HUDEP-2 (cell line): ENCODE data around the gene LAYN.

Source experiments
- DNase-seq, 76 experiments: peaks; one replicate each; lab custom pipeline; 2025; ENCODE audit not compliant: unreplicated experiment in 76 of 76; lab: John Stamatoyannopoulos, UW

The LAYN gene

GRCh38 chr11:111540114-111540936 is at the start of gene LAYN:
Gene LAYN (plus strand): TSS chr11:111540720. CDS start chr11:111540844, 124 bp downstream.
- no peak for DNase-seq

DNA sequence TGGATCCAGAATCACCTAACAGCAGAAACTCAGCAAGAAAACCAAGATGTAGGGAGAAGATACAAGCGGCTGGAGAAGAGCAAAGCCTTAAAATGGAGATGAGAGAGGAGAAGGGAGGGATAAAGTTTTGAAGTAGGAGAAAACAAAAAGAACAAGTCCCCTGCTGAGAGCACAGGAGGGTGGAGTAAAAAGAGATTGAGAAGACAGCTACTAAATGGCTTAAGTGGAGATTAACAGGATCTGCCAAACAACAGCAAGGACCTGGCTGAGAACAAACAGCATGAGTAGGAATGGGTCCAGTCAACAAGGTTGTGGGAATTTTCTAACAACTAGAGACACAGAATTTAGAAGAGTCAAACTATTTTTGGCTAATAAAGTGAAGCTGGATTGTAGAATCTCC is 46.5 kb upstream of the LAYN start:
- DNase-seq: no peak

GRCh38 chr11:111499483-111499882 is 41.0 kb upstream of the LAYN start:
- no peak for DNase-seq

GRCh38 chr11:111500481-111500880 is 40.0 kb upstream of the LAYN start:
- no peak for DNase-seq

DNA sequence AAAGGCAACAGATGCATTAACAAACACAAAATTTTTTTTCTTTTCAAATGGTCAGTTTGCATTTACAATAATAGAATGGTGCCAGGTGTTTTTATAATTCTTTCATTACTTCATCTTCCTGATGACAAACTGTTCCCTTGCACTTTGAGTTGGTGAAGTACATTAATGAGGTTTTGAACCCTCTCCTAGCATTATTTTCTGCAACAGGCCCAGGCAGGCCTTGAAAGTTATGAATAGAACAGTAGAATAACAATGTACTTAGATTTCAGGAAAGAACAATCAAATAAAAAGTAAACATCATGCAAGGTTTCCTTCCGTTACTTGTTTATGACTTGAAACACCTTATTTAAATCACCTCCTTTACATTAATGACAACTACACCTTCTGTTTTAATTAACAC is 37.9 kb upstream of the LAYN start:
- DNase-seq: no peak

GRCh38 chr11:111510311-111510710 is 30.2 kb upstream of the LAYN start:
- DNase-seq: no peak

GRCh38 chr11:111512296-111513239 is 28.0 kb upstream of the LAYN start, which contains the start of gene BTG4:
Gene BTG4 (minus strand): TSS chr11:111512386. CDS start chr11:111498776, 13,610 bp downstream.
- DNase-seq: peak in 1 of 76 experiments; percentile 2

GRCh38 chr11:111513240-111513605 is 27.3 kb upstream of the LAYN start:
- no peak for DNase-seq

DNA sequence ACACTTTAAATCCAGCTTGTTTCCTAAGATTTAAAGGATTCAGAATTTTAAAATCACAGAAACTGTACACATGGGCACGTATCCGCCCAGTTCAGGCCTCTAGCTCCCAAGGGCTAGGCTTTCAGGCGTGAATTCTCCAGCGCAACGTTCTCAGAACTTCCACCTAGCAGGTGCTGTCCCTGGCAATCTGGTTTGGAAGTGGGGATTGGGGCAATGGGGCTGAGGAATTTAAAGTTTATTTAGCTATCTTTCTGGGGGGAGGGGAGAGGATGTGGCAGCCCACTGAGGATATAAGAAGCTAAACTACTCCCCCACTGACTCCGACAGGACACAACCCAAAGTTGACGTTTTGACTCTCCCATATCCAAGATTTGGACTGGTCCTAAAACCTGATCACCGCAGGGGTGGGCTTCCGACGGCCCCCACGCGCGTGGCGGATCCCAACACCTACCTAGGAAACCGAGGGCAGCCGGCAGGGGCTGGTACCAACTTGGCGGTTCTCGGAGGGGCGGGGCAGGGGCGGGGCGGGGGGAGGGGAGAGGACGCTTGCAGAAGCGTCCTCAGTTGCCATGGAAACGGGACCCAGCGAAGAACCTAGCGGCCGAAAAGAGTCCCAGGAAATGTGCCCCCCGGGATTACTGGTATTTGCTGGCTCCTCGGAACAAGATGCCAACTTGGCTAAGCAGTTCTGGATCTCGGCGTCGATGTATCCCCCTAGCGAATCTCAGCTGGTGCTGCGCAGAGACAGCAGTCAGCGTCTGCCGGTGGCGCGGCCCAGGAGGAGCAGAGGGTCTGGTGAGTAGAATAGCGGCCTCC is 26.1 kb upstream of the LAYN start, which contains the start of gene HOATZ:
HOATZ (plus strand) TSS at position 563 of the 816 bp plus-strand sequence; CDS start at position 570, 7 bp downstream.
- DNase-seq: peak in 5 of 76 experiments; percentile 5 to 13 (median 7)

GRCh38 chr11:111515591-111515990 is 24.9 kb upstream of the LAYN start:
- no peak for DNase-seq

DNA sequence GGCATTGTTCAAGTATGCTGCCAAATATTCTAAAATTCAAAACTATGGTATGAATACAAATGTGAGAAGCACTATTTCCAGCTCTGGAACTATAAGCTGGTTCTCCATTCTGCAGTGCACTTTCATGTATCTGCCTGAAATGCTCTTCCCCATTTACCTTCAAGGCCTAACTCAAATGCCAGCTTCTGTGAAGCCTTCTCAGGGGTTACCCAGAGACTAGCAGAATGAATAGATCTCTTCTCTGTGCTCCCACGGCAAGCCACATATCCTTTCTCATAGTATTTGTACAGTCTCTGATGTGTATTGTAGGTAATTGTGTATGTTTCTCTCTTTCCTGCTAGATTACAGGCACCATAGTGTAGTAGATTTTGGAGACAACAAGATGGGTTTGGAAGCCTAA is 21.9 kb upstream of the LAYN start:
- no peak for DNase-seq

GRCh38 chr11:111520560-111520959 is 20.0 kb upstream of the LAYN start:
- no peak for DNase-seq

- no peak for DNase-seq
These were observed 19.4 kb upstream of the LAYN start for GRCh38 chr11:111521135-111521534.

GRCh38 chr11:111522426-111522825 is 18.1 kb upstream of the LAYN start:
- DNase-seq: no peak

DNA sequence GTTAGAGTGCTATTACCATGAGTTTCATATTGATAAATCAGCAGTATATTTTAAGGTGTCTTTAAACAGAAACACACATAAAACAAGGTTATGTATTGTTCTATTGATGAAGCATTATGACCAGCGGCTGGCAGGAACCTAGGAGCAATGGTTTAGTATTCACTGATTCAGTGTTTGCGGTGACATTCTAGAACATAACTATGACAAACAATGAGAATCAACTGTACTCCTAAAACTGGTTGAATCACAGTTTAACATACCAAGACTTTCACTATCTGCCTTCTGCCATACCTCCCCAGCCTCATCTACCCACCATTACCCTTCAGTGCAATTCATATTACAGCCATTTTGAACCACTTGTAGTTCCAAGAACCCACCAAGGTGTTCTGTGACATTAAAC is 17.2 kb upstream of the LAYN start:
- no peak for DNase-seq

DNA sequence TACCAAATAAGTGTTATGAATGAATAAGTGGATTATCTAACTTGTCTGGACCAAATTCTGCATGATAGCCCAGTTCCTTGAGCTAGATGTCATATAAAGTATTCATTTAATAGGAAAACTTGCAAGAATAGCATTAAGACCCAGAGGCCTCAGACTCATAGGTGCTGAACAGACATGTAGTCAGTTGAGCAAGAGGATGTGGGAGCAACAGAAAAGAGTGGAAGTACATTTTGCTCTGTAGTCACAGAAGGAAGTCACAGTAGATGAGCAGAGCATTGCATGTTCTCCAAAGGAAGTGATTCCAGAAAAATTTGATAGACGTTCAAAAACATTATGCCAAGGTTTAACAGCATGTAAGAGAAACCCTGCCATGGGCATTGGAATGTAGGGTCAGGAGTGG is 16.5 kb upstream of the LAYN start:
- no peak for DNase-seq

DNA sequence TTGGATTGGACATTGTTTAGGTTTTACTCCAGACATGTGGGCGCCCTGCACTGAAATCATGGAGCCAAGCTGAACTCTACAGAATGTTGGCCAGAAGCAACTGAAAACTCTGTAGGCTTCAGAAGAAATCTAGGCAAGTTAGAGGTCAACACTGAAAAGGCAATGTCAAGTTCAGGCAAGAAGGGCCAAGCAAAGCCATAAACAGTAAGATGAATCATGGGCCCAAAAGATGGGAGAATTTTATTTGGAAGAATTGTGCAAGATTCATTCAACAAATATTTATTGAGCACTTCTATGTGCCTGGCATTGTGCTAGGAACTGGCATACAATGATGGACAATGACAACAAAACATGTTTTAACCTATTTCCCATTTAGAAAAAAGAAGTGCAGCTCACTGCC is 15.1 kb upstream of the LAYN start:
- DNase-seq: no peak

DNA sequence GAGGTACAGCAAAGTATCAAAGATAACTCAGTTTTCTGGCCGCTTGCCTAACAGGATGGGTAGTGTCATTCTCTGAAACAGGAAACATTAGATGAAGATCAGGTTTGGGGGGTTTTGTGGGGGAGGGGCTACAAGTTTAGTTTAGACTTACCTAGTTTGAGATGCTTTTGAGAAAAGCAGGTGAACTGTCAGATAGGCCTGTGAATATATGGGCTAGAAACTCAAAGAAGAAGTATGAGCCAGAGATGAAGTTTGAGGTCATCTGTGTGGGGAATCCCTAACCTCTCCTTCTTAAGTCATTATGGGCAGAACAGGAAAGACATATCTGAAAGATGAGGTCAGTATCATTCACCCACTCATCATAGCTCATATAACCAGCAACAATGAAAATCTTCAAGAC is 14.0 kb upstream of the LAYN start:
- DNase-seq: no peak

GRCh38 chr11:111527279-111527678 is 13.2 kb upstream of the LAYN start:
- DNase-seq: no peak

DNA sequence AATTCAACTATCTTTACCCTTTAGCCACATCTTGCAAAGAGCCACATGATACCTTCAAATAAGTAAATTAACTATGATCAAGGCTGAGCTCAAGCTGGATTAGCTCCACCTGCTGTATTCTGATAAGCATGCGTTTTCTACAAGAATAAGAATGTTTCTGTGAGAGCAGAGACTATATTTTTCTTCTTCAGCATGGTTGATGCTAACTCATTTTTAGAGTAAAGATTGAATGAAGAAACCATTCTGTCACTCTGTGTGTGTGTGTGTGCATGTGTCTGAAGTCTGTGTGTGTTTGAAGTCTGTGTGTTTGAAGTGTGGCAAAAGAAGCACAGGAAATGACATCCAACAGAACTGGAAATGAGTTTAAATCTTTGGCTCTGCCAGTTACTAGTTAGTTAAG is 12.0 kb upstream of the LAYN start:
- no peak for DNase-seq

DNA sequence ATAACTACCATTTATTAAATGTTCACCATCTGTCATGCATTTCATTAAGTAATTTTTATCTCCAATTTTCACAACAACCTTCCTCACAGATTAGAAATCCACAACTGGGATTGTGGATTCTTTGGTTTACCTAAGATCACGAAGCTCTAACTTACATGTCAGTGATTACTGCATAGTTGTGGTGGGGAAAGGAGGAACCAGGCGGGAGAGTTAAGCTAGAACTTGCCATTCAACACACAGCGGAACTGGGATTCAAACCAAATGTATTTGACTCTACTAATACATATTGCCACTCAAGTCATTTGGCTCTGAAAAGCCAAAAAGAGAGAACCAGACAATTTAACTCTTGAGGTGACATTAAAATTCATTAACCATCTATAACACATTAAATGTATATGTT is 10.4 kb upstream of the LAYN start:
- DNase-seq: no peak
